ENCODE measurements around the gene LRBA. TPM values are rescaled to one million over a fixed set of nuclear protein-coding genes. Genes with fewer than 3 reads are reported as not detected.
"Not testable (repeated sequence)": the region's sequence is repeated elsewhere in the genome, so short reads cannot be mapped to it uniquely, and the experiment has no call there.

Gene LRBA
- total and polyA plus RNA-seq, 4 donors, result 8.2 to 69.8 (median 32.8) TPM

GRCh38 chr4:150957095-150957494 is 58.0 kb downstream of the LRBA start:
- H3K4me1 ChIP-seq (ENCODE audit: control insufficient read depth in 4 of 4, insufficient read depth in 4 of 4, low read length in 3 of 4); H3K9me3 ChIP-seq (ENCODE audit: control insufficient read depth in 4 of 4, low read length in 3 of 4); H3K27ac ChIP-seq (ENCODE audit: low read depth in 1 of 2, low read length in 2 of 2); H3K36me3 ChIP-seq (ENCODE audit: control insufficient read depth in 4 of 4, insufficient read depth in 3 of 4, low read depth in 1 of 4, low read length in 3 of 4); H3K9ac ChIP-seq (ENCODE audit: low read depth in 1 of 2, low read length in 2 of 2); H3K4me3 ChIP-seq (ENCODE audit: low read depth in 1 of 3, low read length in 3 of 3); DNase-seq (ENCODE audit: low spot score); H3K27me3 ChIP-seq (ENCODE audit: control insufficient read depth in 4 of 4, insufficient read depth in 4 of 4, low read length in 3 of 4): not testable (repeated sequence)
- WGBS, result 96% methylated on average over 1 of the region's 1 CpG

GRCh38 chr4:150953916-150954315 is 61.2 kb downstream of the LRBA start:
- H3K9me3 ChIP-seq (ENCODE audit: control insufficient read depth in 4 of 4, low read length in 3 of 4); H3K4me3 ChIP-seq (ENCODE audit: low read depth in 1 of 3, low read length in 3 of 3); H3K27ac ChIP-seq (ENCODE audit: low read depth in 1 of 2, low read length in 2 of 2); H3K27me3 ChIP-seq (ENCODE audit: control insufficient read depth in 4 of 4, insufficient read depth in 4 of 4, low read length in 3 of 4); H3K9ac ChIP-seq (ENCODE audit: low read depth in 1 of 2, low read length in 2 of 2); H3K36me3 ChIP-seq (ENCODE audit: control insufficient read depth in 4 of 4, insufficient read depth in 3 of 4, low read depth in 1 of 4, low read length in 3 of 4); DNase-seq (ENCODE audit: low spot score): not testable (repeated sequence)
- H3K4me1 ChIP-seq (ENCODE audit: control insufficient read depth in 4 of 4, insufficient read depth in 4 of 4, low read length in 3 of 4), result peaks cover 0 to 15% (median 0%) of the 10 kb centered on the region in 4 donors
- WGBS, result 97% methylated on average over 28 of the region's 28 CpGs

- Histone ChIP-seq H3K4me3 (ENCODE audit: low read depth in 1 of 3, low read length in 3 of 3) (no peak overlapping the region), H3K4me1 (ENCODE audit: control insufficient read depth in 4 of 4, insufficient read depth in 4 of 4, low read length in 3 of 4) (peaks cover 0 to 15% (median 0%) of the 10 kb centered on the region in 4 donors), H3K9ac (ENCODE audit: low read depth in 1 of 2, low read length in 2 of 2) (no peak overlapping the region), H3K27ac (ENCODE audit: low read depth in 1 of 2, low read length in 2 of 2) (no peak overlapping the region), H3K36me3 (ENCODE audit: control insufficient read depth in 4 of 4, insufficient read depth in 3 of 4, low read depth in 1 of 4, low read length in 3 of 4) (no peaks in the 10 kb centered on the region), H3K9me3 (ENCODE audit: control insufficient read depth in 4 of 4, low read length in 3 of 4) (no peaks in the 10 kb centered on the region), H3K27me3 (ENCODE audit: control insufficient read depth in 4 of 4, insufficient read depth in 4 of 4, low read length in 3 of 4) (no peaks in the 10 kb centered on the region)
- DNase-seq (ENCODE audit: low spot score), result no peak
- 95% methylated on average over 6 of the region's 6 CpGs for WGBS
- TF ChIP-seq EGR1 (IDR thresholded peaks at IDR 0.05; ENCODE audit: low read depth in 2 of 2), result no peak
- TF ChIP-seq HNF4A (conservative IDR thresholded peaks at IDR 0.05), result no peak
- no peak for TF ChIP-seq YY1 (IDR thresholded peaks at IDR 0.05)
- no peak for TF ChIP-seq JUND (IDR thresholded peaks at IDR 0.05)
- no peak for TF ChIP-seq ZBTB33 (IDR thresholded peaks at IDR 0.05)
- no peak for TF ChIP-seq TAF1 (conservative IDR thresholded peaks at IDR 0.05)
- TF ChIP-seq RAD21 (IDR thresholded peaks at IDR 0.05), result no peak
- no peak for TF ChIP-seq CTCF (IDR thresholded peaks at IDR 0.05; ENCODE audit: low read depth, low read length, missing input control)
- TF ChIP-seq FOXA2 (IDR thresholded peaks at IDR 0.05), result no peak
- no peak for TF ChIP-seq REST (IDR thresholded peaks at IDR 0.05)
These were observed 62.8 kb downstream of the LRBA start for GRCh38 chr4:150952167-150952845.

All from liver (tissue), 9 donors.